ENCODE measurements around the gene PVRIG. TPM values are rescaled to one million over a fixed set of nuclear protein-coding genes. Genes with fewer than 3 reads are reported as not detected.

PVRIG gene
- total and polyA plus RNA-seq, 2 of the 8 experiments (the other 6 are each of a cell fraction or from before 2014, with no cell fraction given): 0.15 TPM; not detected in 1

- peak; percentile 13; the same call in 1 of the 2 replicates for TF ChIP-seq SP2 (IDR thresholded peaks at IDR 0.05; ENCODE audit: low read length)
- TF ChIP-seq SP4 (IDR thresholded peaks at IDR 0.05; ENCODE audit: low read length): peak; percentile 54; the same call in 1 of the 2 replicates
- TF ChIP-seq CHD2 (IDR thresholded peaks at IDR 0.05; ENCODE audit: low read length): 0 out of 2 replicates have a peak, but pooled peaks have one; percentile 15
- TF ChIP-seq SIN3A (conservative IDR thresholded peaks at IDR 0.05 in 1 of 2, IDR thresholded peaks at IDR 0.05 in 1 of 2; ENCODE audit: low read depth in 1 of 2, low read length in 2 of 2): peak; percentile 44 to 46; a peak in 1 of 4 replicates
- peak; percentile 78 for TF ChIP-seq TAF1 (IDR thresholded peaks at IDR 0.05; ENCODE audit: low read depth, low read length)
- TF ChIP-seq RNF2 (IDR thresholded peaks at IDR 0.05; ENCODE audit: borderline replicate concordance, low read depth, low read length, missing control alignments, poor library complexity, severe bottlenecking): peak; percentile 77
- no peak for TF ChIP-seq RBBP5 (IDR thresholded peaks at IDR 0.05; ENCODE audit: borderline replicate concordance, low read depth, low read length)
- no peak for TF ChIP-seq CBX8 (IDR thresholded peaks at IDR 0.05; ENCODE audit: borderline replicate concordance, low read depth, low read length)
- peak; percentile 100 for TF ChIP-seq MAX (IDR thresholded peaks at IDR 0.05)
- TF ChIP-seq TBP (IDR thresholded peaks at IDR 0.05; ENCODE audit: low read depth, low read length): peak; percentile 58; the same call in 1 of the 2 replicates
- no peak for TF ChIP-seq TCF12 (IDR thresholded peaks at IDR 0.05; ENCODE audit: low read depth, low read length)
- peak; percentile 68 for TF ChIP-seq USF2 (IDR thresholded peaks at IDR 0.05; ENCODE audit: low read length)
- peak; percentile 69 for TF ChIP-seq SP1 (IDR thresholded peaks at IDR 0.05; ENCODE audit: low read depth, low read length)
- TF ChIP-seq NANOG (IDR thresholded peaks at IDR 0.05; ENCODE audit: insufficient read depth, low read depth, low read length, poor library complexity, severe bottlenecking): no peak
- TF ChIP-seq E2F6 (IDR thresholded peaks at IDR 0.05): peak; percentile 99
Observed at GRCh38 chr7:100177045-100178001, 42.4 kb upstream of the PVRIG start, which contains the start of the genes GPC2 and STAG3 (continued).
